HG02571 (cell line): Measurements from ENCODE around the gene YTHDF1.
"Not testable (repeated sequence)": the region's sequence is repeated elsewhere in the genome, so short reads cannot be mapped to it uniquely, and the experiment has no call there.

Source experiments
- ATAC-seq: cut with Tn5 transposase; IDR thresholded peaks from one replicate; pipeline ENCODE4 v1.9.1; 2021; ENCODE audit warnings: mild to moderate bottlenecking, moderate library complexity; ENCODE audit not compliant: unreplicated experiment

YTHDF1 gene

DNA sequence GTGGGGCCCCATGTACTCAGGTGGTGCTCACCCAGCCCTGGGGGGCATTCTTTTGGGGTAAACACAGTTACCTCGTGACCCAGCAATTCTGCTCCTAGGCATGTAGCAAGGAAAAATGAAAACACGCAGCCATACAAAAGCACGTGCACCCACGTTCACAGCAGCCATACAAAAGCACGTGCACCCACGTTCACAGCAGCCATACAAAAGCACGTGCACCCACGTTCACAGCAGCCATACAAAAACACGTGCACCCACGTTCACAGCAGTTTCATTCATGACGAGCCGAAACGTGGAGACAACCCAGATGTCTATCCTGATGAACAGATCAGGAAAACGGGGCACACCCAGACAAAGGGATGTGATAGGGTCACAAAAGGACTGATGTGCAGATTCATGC lies 57.1 kb downstream of the YTHDF1 start:
- ATAC-seq = no peak

DNA sequence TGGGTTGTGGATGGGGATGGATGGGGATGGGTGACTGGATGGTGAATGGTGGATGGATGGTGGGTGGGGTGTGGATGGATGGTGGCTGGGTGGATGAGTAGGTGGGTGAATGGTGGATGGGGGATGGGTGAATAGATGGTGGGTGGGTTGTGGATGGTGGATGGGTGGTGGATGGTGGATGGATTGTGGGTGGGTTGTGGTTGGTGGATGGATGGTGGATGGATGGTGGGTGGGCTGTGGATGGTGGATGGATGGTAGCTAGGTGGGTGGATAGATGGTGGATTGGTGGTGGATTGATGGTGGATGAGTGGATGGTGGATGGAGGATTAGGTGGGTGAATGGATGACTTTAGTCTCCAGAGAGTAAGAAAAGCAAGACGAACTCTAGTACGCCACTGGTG lies 57.6 kb downstream of the YTHDF1 start:
- ATAC-seq = no peak

DNA sequence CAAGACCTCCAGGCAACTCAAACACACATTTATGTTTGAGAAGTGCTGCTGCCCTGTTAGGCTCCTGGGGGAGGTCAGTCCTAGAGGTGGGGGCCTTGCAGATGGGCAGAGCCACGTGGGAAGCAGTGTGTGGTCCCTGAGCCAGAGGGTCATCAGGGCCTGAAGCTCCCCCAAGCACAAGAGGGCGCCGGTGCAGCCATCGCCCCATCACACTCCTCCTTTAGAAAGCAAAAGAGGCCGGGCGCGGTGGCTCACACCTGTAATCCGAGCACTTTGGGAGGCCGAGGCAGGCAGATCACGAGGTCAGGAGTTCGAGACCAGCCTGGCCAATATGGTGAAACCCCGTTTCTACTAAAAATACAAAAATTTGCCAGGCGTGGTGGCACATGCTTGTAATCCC lies 58.5 kb downstream of the YTHDF1 start:
- ATAC-seq = not testable (repeated sequence)

DNA sequence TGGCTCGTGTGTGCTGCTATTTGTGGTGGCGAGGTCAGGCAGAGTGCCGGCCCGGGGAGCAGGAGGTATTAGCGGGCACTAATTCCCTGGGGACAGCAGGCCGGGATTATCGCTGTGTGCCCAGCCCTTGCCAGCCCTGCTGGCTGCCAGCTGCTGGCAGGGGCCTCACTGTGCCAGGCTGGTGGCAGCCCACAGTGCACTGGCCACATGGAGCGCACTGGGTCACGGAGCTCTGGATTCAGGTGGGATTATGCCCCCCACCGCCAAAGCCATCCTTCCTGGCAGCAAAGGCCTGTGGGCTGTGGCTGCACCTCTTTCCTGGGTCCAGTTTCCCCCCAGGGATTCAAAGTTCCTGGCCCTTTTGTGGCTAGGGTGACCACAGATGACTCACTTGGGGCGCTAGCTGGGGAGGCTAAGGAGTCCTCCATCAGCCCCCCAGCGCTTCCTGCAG lies 59.7 kb downstream of the YTHDF1 start:
- no peak for ATAC-seq

DNA sequence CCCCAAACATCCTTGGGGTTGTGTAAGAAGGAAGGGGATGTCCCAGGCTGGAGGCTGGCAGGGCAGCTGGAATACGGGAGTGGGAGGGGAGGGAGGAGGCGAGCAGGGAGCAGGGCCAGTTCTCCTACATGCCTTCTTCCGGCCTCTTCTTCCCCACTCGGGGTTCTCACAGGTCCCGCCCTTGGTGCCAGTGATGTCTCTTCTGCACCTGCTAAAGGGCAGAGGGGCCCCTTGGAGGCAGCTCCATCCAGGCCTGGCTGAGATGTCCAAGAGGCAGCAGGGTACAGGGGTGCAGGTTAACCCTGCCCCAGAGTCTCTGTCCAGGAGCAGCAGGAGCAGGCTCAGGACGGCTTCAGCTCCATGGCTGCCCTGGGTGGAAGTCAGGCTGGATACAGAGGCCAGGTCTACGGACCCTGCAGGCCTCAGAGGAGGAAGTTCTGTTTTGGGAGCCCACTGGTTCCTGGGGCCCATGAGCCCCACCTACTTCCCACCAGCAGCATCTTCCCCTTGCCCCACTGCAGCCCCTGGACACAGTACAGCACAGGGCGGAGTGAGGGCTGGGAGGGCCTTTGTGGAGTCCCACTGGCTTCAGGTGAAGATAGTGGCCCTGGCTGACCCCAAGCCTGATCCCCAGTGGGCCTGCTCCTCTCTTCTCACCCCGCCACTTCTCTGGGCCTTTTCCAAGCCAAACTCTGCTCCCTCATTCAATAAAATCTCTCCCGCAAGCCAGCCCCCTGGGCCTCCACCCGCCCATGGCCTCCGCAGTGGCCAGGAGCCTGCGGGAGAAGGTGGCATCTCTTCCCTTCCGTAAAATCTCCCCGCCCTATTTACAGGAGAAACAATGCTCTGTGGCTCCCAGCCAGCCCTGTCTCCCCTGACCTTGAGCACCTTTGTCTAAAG lies 60.4 kb downstream of the YTHDF1 start:
- no peak for ATAC-seq

DNA sequence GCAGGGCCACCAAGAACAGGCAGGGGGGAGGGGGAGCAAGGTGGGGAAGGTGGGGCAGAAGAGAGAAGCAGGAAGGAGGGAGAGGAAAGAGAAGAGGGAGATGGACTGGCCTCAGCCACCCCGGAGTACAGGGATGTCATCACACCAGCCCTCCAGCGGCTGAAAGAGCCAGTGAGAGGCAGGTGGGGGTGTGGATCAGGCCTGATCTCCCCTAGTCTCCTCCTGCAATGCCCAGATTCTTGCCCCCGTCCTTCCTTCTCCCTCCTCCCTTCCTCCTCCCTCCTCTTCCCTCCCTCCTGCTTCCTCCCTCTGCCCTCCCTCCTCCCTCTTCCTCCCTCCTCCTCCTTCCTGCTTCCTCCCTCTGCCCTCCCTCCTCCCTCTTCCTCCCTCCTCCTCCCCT lies 61.5 kb downstream of the YTHDF1 start:
- no peak for ATAC-seq

DNA sequence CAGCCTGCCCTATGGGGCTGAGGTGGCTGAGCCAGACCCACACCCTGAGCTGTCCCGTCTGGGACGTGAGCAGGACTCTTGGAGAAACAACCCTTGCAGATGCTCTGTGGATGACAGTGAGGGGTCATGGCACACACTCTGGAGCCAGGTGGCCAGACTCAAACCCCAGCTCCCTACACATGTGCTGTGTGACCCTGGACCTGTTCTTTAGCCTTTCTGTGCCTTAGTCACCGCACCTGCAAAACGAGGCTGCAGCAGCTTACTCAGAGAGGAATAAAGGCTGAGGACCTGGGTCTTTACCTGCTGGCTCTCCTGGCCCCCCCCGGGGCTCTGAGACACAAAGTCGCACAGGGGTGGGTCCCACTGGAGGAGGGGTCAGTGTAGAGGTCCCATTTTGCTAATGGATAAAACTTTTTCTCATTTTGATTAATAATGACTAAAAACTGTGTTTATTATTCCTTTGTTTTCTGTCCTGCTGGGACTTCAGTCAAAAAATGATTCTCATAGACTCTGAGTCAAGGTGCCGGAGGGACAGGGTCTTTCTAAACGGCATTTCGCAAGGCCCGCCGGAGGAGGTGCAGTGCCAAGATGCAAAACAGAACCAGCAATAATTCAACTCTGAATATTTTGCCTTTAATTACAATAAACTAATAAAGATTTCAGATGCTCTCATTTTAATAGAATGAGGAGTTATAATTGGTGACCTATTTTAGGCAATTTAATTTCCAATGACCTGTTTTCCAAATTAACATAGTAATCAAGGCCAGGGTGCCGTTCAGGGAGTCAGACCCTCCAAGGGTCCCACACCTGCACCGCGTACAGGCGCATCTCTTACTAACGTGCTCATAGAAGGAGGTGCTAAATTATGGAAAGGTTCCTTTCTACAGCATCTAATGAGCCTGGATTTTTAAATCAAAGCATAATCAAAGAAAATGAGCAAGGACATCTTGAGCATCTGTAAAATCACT lies 62.4 kb downstream of the YTHDF1 start:
- no peak for ATAC-seq

DNA sequence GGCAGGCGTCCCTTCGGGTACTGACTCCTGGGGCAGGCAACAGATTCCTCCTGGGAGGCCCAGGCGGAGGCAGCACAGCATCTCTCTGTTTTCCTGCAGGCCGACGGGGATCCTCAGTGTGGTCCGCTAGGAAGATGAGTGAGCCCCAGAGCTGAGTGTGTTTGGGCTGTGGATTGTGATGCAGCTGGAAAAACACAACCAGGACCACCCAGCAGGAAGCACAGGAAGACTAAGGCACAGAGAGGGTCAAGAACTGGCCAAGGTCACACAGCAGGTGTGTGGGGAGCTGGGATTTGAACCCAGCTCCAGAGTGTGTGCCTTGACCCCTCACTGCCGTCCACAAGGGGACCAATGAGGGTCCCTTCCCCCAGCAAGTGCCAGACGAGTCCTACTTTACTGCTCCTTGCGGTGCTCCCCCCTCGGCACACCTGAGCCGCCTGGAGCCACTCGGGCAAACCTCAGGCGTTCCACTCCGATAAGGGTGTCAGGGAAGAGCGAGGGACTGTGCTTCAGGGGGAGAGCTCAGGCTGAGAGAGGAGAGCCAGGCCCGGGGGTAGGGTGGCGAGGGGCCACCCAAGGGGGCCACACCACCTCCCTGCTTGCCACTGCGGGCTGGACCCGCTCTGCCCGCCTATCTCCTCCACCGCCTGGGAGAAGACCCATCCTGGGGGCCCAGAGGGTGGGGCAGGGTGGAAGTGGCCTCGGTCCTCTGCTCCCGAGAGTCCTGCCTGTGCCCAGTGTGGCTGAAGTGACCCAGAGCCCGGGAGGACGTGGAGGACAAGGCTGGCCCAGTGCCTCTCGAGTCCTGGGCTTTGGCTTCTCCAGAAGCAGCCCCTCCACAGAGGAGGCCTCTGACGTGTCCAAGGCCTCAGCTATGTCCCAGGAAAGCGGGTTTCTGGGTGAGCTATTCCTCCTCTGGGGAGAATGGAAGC lies 63.3 kb downstream of the YTHDF1 start:
- no peak for ATAC-seq

DNA sequence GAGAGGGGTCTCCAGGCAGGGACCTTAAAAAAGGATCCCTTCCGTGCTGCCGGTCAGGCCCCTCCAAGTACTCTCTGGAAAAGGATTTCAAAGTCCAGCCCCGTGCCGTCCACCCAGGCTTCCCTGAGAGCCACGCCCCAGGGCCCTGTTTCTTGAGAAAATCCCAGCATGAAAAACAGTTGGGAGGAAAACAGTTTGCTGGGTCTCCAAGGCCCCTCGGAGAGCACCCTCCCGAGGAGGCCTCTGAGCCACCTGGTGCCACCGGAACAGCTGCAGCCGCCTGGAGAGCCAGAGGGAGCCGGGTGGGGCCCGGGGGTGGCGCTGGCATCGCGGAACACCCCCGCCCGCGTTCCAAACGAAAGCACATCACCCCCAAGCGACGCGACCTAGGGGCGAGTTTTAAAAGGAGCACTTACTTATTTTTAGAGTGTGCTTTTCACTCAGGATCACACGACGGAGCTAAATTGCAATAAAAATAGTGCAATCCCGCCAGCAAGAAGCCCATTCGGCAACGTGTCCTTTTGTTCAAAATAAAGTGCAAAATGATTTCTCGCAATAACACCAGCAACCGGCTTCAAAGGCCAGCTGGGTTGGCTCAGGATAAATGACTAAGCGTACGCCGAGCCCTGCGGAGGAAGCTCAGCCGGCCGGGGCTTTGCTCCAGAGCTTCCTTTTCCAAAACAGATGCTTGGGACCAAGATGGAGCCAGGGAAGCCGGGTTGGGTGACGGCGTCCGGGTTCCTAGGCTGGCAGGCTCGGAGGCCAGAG lies 64.2 kb downstream of the YTHDF1 start:
- ATAC-seq = no peak

DNA sequence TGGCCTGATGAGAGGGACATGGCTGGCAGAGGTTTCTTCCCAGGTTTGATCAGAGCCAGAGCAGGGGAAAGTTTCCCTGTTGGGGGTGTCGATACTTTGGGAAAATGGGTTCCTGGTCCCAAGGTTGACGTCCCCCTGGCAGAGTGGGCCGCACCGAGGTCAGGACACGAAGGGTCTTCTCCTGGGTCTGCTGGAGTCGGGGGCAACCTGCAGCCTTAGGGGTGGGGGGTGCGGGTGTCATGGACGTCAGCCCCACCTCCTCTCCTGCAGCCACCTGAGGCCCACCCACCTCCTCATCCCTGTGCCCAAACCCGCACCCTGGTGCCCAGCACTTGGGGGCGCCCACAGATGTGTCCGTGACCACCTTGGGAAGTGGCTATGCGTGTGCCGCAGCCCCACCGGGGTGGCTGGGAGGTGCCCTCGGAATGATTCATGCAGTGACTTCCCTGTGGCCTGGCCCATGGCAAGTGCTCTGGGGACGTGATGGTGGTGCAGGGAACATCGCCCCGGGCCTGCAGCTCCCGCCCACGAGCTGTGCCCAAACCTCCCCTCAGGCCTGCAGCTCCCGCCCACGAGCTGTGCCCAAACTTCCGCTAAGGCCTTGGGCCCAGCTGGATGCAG lies 64.9 kb downstream of the YTHDF1 start:
- no peak for ATAC-seq

DNA sequence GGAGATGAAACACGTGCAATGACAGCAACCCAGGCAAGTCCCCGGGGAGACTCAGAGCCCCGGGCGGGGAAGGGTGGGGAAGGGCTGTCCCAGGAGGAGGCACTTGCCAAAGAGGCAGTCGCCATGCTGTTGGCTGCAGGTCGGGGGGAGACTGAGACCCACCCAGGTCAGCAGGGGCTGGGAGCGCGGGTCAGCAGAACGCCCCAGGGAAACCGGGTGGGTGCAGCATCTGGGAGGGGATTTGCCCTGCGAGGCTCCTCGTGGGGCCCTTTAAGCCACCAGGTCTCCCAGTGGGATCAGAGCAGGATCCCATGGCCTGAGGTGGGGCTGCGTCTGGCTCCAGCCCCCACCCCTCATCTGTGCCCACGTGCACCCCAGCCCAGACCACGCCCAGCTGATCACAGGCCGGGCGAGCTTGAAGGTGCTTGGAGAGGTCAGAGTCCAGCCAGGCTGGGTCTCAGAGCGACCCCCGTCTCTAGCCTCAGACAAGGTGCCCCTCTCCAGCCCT lies 65.5 kb downstream of the YTHDF1 start:
- no peak for ATAC-seq

DNA sequence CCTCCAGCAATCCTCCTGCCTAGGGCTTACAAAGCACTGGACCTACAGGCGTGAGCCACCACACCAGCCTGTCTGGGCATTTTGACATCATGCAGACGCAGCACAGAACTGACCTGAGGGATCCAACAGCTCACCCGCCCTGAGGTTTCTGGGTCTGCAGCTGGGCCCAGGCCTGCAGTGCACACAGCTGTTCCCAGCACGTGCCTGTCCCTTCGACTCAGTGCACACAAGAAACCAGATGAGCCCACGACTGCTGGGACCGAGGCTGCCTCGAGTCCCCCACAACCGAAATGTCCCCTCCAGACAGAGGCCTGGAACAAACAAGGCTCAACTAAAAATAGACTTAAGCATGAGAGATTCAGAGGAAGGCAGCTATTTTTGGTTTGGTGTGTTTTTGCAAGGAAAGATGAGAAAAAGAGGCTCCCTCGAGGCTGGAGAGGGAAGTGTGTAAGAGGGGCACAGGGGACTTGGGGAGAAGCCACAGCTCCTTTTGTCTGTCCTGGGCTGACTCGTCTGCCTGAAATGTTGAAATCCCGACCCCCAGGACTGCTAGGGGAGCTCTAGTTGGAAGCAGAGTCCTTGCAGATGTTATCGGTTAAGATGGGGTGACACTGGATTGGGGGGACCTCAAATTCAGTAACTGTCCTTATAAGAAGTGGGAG lies 66.3 kb downstream of the YTHDF1 start:
- ATAC-seq = no peak

DNA sequence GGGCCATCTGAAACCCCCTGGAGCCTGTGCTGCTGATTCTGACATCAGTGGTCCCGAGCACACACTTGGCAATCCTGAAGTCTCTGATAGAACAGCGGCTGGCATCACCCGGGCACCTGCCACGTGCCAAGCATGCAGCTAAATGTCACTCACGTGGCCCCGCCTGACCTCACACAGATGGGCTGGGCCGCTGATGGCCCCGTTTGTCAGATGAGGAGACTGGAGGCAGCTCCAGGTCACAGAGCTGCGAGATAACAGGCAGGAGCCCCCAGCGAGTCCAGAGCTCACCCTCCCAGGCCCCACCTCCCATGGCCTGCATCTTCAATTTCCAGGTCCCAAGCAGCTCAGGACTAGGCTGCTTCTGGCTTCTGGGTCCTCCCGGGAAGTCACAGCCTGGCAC lies 67.2 kb downstream of the YTHDF1 start:
- ATAC-seq = no peak

DNA sequence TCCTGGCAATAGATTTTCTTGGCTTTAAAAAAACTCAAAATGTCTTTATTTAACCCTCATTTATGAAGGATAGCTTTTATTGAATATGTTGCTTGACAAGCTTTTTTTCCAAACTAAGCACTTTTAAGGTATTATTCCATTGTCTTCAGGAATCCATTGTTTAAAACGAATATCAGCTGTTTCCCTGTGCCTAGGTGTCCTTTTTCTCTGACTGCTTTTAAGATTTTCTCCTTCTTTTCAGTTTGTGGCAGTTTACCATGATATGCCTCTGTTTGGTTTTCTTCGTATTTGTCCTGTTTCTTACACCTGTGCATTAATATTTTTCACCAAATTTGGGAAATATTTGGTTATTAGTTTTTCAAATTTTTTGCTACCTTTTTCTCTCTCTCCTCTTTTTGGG lies 68.4 kb downstream of the YTHDF1 start:
- ATAC-seq = no peak
